ENCODE results near the gene BSN. TPM values are rescaled to one million over a fixed set of nuclear protein-coding genes. Genes with fewer than 3 reads are reported as not detected.

Gene BSN
- total RNA-seq, 4 donors from 2014 or later: under 0.01 to 0.32 (median 0.27) TPM; not detected in 1

DNA sequence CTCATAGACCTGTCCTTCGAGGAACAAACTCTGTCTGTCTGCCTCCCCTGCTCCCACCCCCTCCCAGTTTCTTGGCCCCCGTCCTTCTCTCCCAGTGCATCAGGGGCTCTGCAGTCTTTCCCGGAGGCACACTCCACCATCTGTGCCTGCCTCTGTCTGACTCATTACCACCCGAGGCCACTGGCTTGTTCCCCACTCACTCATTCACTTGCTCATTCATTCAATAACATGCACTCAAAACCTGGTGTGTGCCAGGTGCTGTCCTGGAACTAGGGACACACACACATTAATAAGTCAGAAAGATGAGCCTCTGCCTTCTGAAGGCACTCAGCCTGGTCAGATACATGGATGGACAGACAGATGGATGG is 152.8 kb downstream of the BSN start:
- Histone ChIP-seq H3K4me1 (no peaks in the 10 kb centered on the region), H3K4me3 (no peak overlapping the region), H3K9me3 (no peaks in the 10 kb centered on the region), H3K27ac (no peak overlapping the region), H3K27me3 (no peaks in the 10 kb centered on the region), H3K36me3 (no peaks in the 10 kb centered on the region)
- no peak for DNase-seq
- 76 to 85% methylated on average over 2 to 4 of the region's 4 CpGs for WGBS, 2 donors (ENCODE audit: low coverage in 1 of 2)
- TF ChIP-seq POLR2A (IDR thresholded peaks at IDR 0.05): no peak
- no peak for TF ChIP-seq EP300 (IDR thresholded peaks at IDR 0.05; ENCODE audit: low read depth)
- TF ChIP-seq, protein P1, sequence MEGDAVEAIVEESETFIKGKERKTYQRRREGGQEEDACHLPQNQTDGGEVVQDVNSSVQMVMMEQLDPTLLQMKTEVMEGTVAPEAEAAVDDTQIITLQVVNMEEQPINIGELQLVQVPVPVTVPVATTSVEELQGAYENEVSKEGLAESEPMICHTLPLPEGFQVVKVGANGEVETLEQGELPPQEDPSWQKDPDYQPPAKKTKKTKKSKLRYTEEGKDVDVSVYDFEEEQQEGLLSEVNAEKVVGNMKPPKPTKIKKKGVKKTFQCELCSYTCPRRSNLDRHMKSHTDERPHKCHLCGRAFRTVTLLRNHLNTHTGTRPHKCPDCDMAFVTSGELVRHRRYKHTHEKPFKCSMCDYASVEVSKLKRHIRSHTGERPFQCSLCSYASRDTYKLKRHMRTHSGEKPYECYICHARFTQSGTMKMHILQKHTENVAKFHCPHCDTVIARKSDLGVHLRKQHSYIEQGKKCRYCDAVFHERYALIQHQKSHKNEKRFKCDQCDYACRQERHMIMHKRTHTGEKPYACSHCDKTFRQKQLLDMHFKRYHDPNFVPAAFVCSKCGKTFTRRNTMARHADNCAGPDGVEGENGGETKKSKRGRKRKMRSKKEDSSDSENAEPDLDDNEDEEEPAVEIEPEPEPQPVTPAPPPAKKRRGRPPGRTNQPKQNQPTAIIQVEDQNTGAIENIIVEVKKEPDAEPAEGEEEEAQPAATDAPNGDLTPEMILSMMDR (IDR thresholded peaks at IDR 0.05): no peak
- no peak for TF ChIP-seq POLR2AphosphoS5 (IDR thresholded peaks at IDR 0.05)
- in situ Hi-C loops (cut with MboI; ENCODE audit: low pct_ligation_motif_present in 1 of 4, low pct_unique_long_range_greater_than_20kb in 1 of 4, low sequenced_read_pairs in 3 of 4) (loop anchor here in 1 of 4 donors (10.0 kb wide), 1 partner anchor 138 kb away; no protein-coding TSS in a partner anchor), intact Hi-C loops (cut with DNase I; ENCODE audit: low total_unique reads) (loop anchor here (10.0 kb wide), 2 partner anchors 138 to 198 kb away; partner anchors contain the start of gene MST1R)

GRCh38 chr3:49709852-49710251 is 155.6 kb downstream of the BSN start:
- Histone ChIP-seq H3K27me3 (no peaks in the 10 kb centered on the region), H3K27ac (no peak overlapping the region), H3K9me3 (no peaks in the 10 kb centered on the region), H3K36me3 (no peaks in the 10 kb centered on the region), H3K4me3 (no peak overlapping the region), H3K4me1 (no peaks in the 10 kb centered on the region)
- TF ChIP-seq EP300 (IDR thresholded peaks at IDR 0.05; ENCODE audit: low read depth) (no peak), POLR2AphosphoS5 (IDR thresholded peaks at IDR 0.05) (no peak)
- TF ChIP-seq, protein P1 (IDR thresholded peaks at IDR 0.05): no peak
- in situ Hi-C loops (cut with MboI; ENCODE audit: low pct_ligation_motif_present in 1 of 4, low pct_unique_long_range_greater_than_20kb in 1 of 4, low sequenced_read_pairs in 3 of 4) (loop anchor here in 1 of 4 donors (10.0 kb wide), 1 partner anchor 135 kb away; no protein-coding TSS in a partner anchor), intact Hi-C loops (cut with DNase I; ENCODE audit: low total_unique reads) (loop anchor here (10.0 kb wide), 2 partner anchors 135 to 195 kb away; partner anchors contain the start of gene MST1R)
- WGBS, 2 donors (ENCODE audit: low coverage in 1 of 2): 96 to 97% methylated on average over 6 to 8 of the region's 8 CpGs
- DNase-seq: no peak

DNA sequence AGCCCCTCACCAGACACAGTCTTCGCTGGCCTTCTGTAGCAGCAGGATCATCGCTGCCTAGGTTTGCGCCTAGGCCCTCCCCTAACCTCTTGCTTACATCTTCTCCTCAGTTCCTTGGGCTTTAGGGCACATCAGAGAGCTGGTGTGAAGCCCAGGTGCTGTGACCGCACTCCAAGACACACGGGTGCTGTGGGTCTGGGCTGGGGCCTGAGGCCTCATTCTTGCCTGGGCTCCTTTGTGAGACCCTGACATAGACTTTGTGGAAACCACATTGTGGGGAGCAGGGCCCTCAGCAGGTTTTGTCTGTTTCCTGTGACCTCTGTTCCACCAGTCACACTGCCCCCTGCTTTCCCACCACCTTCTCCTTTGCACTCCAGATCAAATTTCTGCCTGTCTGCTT is 157.2 kb downstream of the BSN start:
- Histone ChIP-seq H3K27ac (no peak overlapping the region), H3K27me3 (no peaks in the 10 kb centered on the region), H3K36me3 (no peaks in the 10 kb centered on the region), H3K4me3 (no peak overlapping the region), H3K9me3 (no peaks in the 10 kb centered on the region), H3K4me1 (no peaks in the 10 kb centered on the region)
- intact Hi-C loops (cut with DNase I; ENCODE audit: low total_unique reads) (no loop called here), in situ Hi-C loops (cut with MboI; ENCODE audit: low pct_ligation_motif_present in 1 of 4, low pct_unique_long_range_greater_than_20kb in 1 of 4, low sequenced_read_pairs in 3 of 4) (no loop called here)
- WGBS, 2 donors (ENCODE audit: low coverage in 1 of 2): 86% methylated on average over 5 of the region's 5 CpGs; no CpG with 5 or more reads in 1 of the 2 donors
- no peak for DNase-seq
- TF ChIP-seq POLR2AphosphoS5 (IDR thresholded peaks at IDR 0.05) (no peak), POLR2A (IDR thresholded peaks at IDR 0.05) (no peak), EP300 (IDR thresholded peaks at IDR 0.05; ENCODE audit: low read depth) (no peak)
- TF ChIP-seq, protein P1 (IDR thresholded peaks at IDR 0.05): no peak

DNA sequence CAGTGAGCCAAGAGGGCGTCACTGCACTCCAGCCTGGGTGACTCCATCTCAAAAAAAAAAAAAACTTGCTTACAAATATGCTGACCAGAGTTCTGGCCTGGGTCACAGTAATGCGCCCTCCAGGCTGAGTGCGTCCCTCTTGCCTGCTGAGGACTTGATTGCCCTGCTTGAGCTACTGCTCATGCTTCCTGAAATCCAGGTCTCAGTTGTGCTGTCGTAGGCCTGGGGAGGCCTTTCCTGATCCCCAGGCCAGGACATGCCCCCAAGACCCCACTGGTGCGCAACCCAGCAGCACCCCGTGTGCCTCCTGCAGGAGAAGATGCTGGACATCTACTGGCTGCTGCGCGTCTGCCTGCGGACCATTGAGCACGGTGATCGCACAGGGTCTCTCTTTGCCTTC is 157.9 kb downstream of the BSN start:
- no peak overlapping the region for H3K4me3 ChIP-seq
- 99% methylated on average over 8 of the region's 11 CpGs; no CpG with 5 or more reads in 1 of the 2 donors for WGBS, 2 donors (ENCODE audit: low coverage in 1 of 2)
- in situ Hi-C loops (cut with MboI; ENCODE audit: low pct_ligation_motif_present in 1 of 4, low pct_unique_long_range_greater_than_20kb in 1 of 4, low sequenced_read_pairs in 3 of 4) (no loop called here), intact Hi-C loops (cut with DNase I; ENCODE audit: low total_unique reads) (no loop called here)
- no peaks in the 10 kb centered on the region for H3K9me3 ChIP-seq
- no peak for DNase-seq
- H3K36me3 ChIP-seq: no peaks in the 10 kb centered on the region
- TF ChIP-seq POLR2AphosphoS5 (IDR thresholded peaks at IDR 0.05): no peak
- TF ChIP-seq, protein P1 (IDR thresholded peaks at IDR 0.05): no peak
- TF ChIP-seq POLR2A (IDR thresholded peaks at IDR 0.05): no peak
- no peak for TF ChIP-seq EP300 (IDR thresholded peaks at IDR 0.05; ENCODE audit: low read depth)
- H3K4me1 ChIP-seq: no peaks in the 10 kb centered on the region
- H3K27ac ChIP-seq: no peak overlapping the region
- H3K27me3 ChIP-seq: no peaks in the 10 kb centered on the region
